Endometrial microvascular endothelial cells (primary cell): ENCODE data around the gene CDO1. TPM values are rescaled to one million over a fixed set of nuclear protein-coding genes. Genes with fewer than 3 reads are reported as not detected.

Source experiments
- total RNA-seq: library from RNA; depleted of rRNA; stranded (reverse); fragments of >200 nt; gene quantifications from one replicate; pipeline ENCODE4 v1.2.3, GENCODE V29; 2015; ENCODE audit errors: inconsistent ontology term

Gene CDO1
- total RNA-seq, 1 donor from 2014 or later = not detected

Other genes with a start within 250 kb of the CDO1 start
- 2.0 TPM for gene TICAM2, start 214.2 kb downstream of the CDO1 start, total RNA-seq
- gene TMED7, start 190.6 kb downstream of the CDO1 start, total RNA-seq = 97.7 TPM
- 28.9 TPM for gene ATG12, start 24.9 kb upstream of the CDO1 start, total RNA-seq
- gene AP3S1, start 25.3 kb upstream of the CDO1 start, total RNA-seq = 47.9 TPM
- not detected for gene LVRN, start 145.8 kb upstream of the CDO1 start, total RNA-seq
- gene ARL14EPL, start 215.8 kb upstream of the CDO1 start, total RNA-seq = not detected